ENCODE results near the gene HARBI1.

DNA sequence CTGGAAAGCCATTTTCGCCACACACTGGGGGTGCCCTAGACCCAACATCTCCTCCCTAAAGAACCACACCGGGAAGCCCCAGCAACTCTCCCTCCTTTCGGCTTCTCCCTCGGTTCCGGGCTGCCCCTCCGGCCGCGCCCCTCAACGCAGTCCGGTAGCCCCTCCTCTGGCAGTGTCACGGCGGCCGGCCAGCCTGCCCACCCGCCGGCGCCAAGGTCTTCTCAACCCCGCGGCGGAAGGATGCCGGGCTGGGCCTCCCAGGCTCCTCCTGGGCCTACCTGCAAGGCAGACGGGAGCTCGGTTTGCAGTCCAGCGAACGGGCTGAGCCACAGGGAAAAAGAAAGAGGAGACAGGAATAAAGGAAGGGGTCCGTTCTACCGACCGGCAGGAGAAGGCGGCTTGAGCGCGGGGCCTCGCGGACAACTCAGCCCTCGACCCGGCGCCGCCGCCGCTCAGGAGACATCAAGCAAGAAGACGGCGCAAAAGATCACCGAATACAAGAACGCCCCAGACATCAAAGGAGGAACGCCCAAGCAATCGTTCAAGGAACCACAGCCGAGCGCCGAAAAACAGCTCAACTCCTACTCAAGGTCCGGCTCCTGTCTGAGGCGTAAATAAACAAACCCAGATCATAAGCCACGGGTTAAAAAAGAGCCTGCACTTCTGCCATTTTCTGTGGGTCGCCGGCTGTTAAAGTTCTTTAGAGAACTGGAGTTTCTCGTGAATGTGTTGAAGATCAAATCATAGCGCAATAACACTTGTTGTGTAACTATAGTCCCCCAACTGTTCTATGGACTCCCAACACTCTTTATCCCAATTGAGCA lies 23.3 kb downstream of the HARBI1 start, which contains the start of gene AMBRA1:
- TF ChIP-seq POLR2A (IDR thresholded peaks at IDR 0.05) (no peak), POLR2AphosphoS5 (IDR thresholded peaks at IDR 0.05) (peak; percentile 84 to 88 (median 84))
- TF ChIP-seq, protein P1, sequence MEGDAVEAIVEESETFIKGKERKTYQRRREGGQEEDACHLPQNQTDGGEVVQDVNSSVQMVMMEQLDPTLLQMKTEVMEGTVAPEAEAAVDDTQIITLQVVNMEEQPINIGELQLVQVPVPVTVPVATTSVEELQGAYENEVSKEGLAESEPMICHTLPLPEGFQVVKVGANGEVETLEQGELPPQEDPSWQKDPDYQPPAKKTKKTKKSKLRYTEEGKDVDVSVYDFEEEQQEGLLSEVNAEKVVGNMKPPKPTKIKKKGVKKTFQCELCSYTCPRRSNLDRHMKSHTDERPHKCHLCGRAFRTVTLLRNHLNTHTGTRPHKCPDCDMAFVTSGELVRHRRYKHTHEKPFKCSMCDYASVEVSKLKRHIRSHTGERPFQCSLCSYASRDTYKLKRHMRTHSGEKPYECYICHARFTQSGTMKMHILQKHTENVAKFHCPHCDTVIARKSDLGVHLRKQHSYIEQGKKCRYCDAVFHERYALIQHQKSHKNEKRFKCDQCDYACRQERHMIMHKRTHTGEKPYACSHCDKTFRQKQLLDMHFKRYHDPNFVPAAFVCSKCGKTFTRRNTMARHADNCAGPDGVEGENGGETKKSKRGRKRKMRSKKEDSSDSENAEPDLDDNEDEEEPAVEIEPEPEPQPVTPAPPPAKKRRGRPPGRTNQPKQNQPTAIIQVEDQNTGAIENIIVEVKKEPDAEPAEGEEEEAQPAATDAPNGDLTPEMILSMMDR (IDR thresholded peaks at IDR 0.05 in 8 of 11, conservative IDR thresholded peaks at IDR 0.05 in 3 of 11): no peak

Data from spleen (tissue), 7 donors.